ENCODE measurements around the gene SAMD14.
A peak's percentile ranks its signal among the peaks of the same experiment; 100 is the strongest.

SAMD14 gene

GRCh38 chr17:50094753-50095619 lies 35.0 kb downstream of the SAMD14 start, which contains the start of gene PDK2:
Gene PDK2 (plus strand): TSS chr17:50095351. CDS start chr17:50095436, 85 bp downstream.
- DNase-seq: peak; percentile 99

- peak; percentile 97 for DNase-seq
Observed at GRCh38 chr17:50094243-50094752, 35.7 kb downstream of the SAMD14 start.

GRCh38 chr17:50093807-50094206 lies 36.2 kb downstream of the SAMD14 start:
- no peak for DNase-seq

- DNase-seq: no peak
Observed at GRCh38 chr17:50093246-50093645, 36.7 kb downstream of the SAMD14 start.

GRCh38 chr17:50091918-50092285 lies 38.1 kb downstream of the SAMD14 start:
- DNase-seq: no peak

GRCh38 chr17:50090971-50091917 lies 38.7 kb downstream of the SAMD14 start:
- no peak for DNase-seq

- DNase-seq: no peak
Observed at GRCh38 chr17:50090071-50090470, 39.9 kb downstream of the SAMD14 start.

- no peak for DNase-seq
Observed at GRCh38 chr17:50088952-50089825, 40.8 kb downstream of the SAMD14 start.

GRCh38 chr17:50087912-50088405 lies 42.0 kb downstream of the SAMD14 start:
- DNase-seq: no peak

- DNase-seq: peak; percentile 91
Observed at GRCh38 chr17:50087246-50087911, 42.6 kb downstream of the SAMD14 start.

- DNase-seq: no peak
Observed at GRCh38 chr17:50081757-50082156, 48.2 kb downstream of the SAMD14 start.

- no peak for DNase-seq
Observed at GRCh38 chr17:50080827-50081226, 49.1 kb downstream of the SAMD14 start.

- no peak for DNase-seq
Observed at GRCh38 chr17:50080096-50080480, 49.9 kb downstream of the SAMD14 start.

GRCh38 chr17:50079334-50080095 lies 50.4 kb downstream of the SAMD14 start:
- DNase-seq: no peak

GRCh38 chr17:50078430-50078829 lies 51.5 kb downstream of the SAMD14 start:
- no peak for DNase-seq

GRCh38 chr17:50076591-50077235 lies 53.2 kb downstream of the SAMD14 start:
- DNase-seq: no peak

- DNase-seq: no peak
Observed at GRCh38 chr17:50076221-50076590, 53.8 kb downstream of the SAMD14 start.

- DNase-seq: no peak
Observed at GRCh38 chr17:50075446-50076032, 54.4 kb downstream of the SAMD14 start.

- DNase-seq: no peak
Observed at GRCh38 chr17:50074227-50074626, 55.7 kb downstream of the SAMD14 start.

GRCh38 chr17:50072925-50073324 lies 57.0 kb downstream of the SAMD14 start:
- DNase-seq: no peak

Data from activated effector memory CD4-positive, alpha-beta T cell treated with anti-CD3 and anti-CD28 coated beads, Interleukin-2, amount 50 U/mL, for 16 hours (primary cell).